Vagina (tissue), 2 donors: ENCODE measurements around the gene BBS4.

Experiments used
- CTCF ChIP-seq, 3 experiments: fragments of 450-650 bp in 2 of 3; fragments of 200-600 bp in 1 of 3; sonication (generic) in 1 of 3; IDR thresholded peaks; one replicate each; pipeline ENCODE4 v1.5.1; 2017 to 2019; ENCODE audit warnings: antibody characterized with exemption in 3 of 3, mild to moderate bottlenecking in 2 of 3, moderate library complexity in 2 of 3
- POLR2A ChIP-seq, 2 donors: fragments of 450-650 bp; IDR thresholded peaks; one replicate each; pipeline ENCODE4 v1.6.1; 2017; ENCODE audit warnings: antibody characterized with exemption in 2 of 2, mild to moderate bottlenecking in 2 of 2, moderate library complexity in 2 of 2
- POLR2AphosphoS5 ChIP-seq, 2 donors: sonication (generic); formaldehyde crosslinking; IDR thresholded peaks; one replicate each; pipeline ENCODE4 v1.9.0; 2017; ENCODE audit warnings: antibody characterized with exemption in 2 of 2, mild to moderate bottlenecking in 2 of 2, low read depth in 1 of 2; ENCODE audit not compliant: insufficient read depth in 1 of 2

GRCh38 chr15:72732086-72732485 lies 46.1 kb downstream of the BBS4 start:
- TF ChIP-seq CTCF (IDR thresholded peaks at IDR 0.05) (no peak), POLR2A (IDR thresholded peaks at IDR 0.05) (no peak), POLR2AphosphoS5 (IDR thresholded peaks at IDR 0.05; ENCODE audit: insufficient read depth in 1 of 2, low read depth in 1 of 2) (no peak)
